Measurements from ENCODE around the gene SMG6.

- no peak for TF ChIP-seq CTCF (IDR thresholded peaks at IDR 0.05)
- TF ChIP-seq SMC3 (IDR thresholded peaks at IDR 0.05; ENCODE audit: low read depth, low read length) = no peak
- TF ChIP-seq EZH2phosphoT487 (IDR thresholded peaks at IDR 0.05; ENCODE audit: borderline replicate concordance, low read depth) = no peak
- no peak for TF ChIP-seq IRF3 (IDR thresholded peaks at IDR 0.05; ENCODE audit: low read depth, low read length)
- TF ChIP-seq RAD21 (IDR thresholded peaks at IDR 0.05; ENCODE audit: low read length) = no peak
- peak; percentile 67; the same call in 1 of the 2 replicates for TF ChIP-seq RXRA (IDR thresholded peaks at IDR 0.05; ENCODE audit: borderline replicate concordance, low read depth)
- no peak for TF ChIP-seq YY1 (IDR thresholded peaks at IDR 0.05; ENCODE audit: low read depth)
- peak; percentile 21 to 57; a peak in 2 of 4 replicates for TF ChIP-seq EP300 (IDR thresholded peaks at IDR 0.05; ENCODE audit: borderline replicate concordance in 1 of 2, low read depth in 1 of 2, low read length in 1 of 2)
Measured at GRCh38 chr17:2172077-2172851, 131.3 kb downstream of the SMG6 start.
